GM23338 (cell line): ENCODE results near the gene FLRT2. TPM values are rescaled to one million over a fixed set of nuclear protein-coding genes. Genes with fewer than 3 reads are reported as not detected.

Experiments used
- ATAC-seq: fragments of 200-7000 bp; cut with Tn5 transposase; 3 replicates; pipeline ENCODE4 v1.9.1; 2020
- DNase-seq: peaks from one replicate; pipeline ENCODE4 v3.0.0-alpha.2; 2015; ENCODE audit warnings: low spot score
- H2AFZ ChIP-seq: fragments of 200-600 bp; sonication (generic); 2 replicates; pipeline ENCODE4 v1.8.0; 2016; ENCODE audit warnings: antibody characterized with exemption, mild to moderate bottlenecking, moderate library complexity
- H3F3A ChIP-seq: fragments of 200-600 bp; sonication (generic); replicated peaks from 2 replicates; pipeline ENCODE4 v1.8.0; 2017; ENCODE audit warnings: antibody characterized with exemption, mixed run types, low read depth
- H3K27ac ChIP-seq: fragments of 200-600 bp; sonication (generic); 2 replicates; pipeline ENCODE4 v1.6.1; 2016; ENCODE audit warnings: low read depth
- H3K27me3 ChIP-seq: fragments of 200-600 bp; sonication (generic); 2 replicates; pipeline ENCODE4 v1.8.0; 2016; ENCODE audit warnings: mild to moderate bottlenecking, mixed run types, moderate library complexity; ENCODE audit not compliant: insufficient read depth
- H3K36me3 ChIP-seq: fragments of 200-600 bp; sonication (generic); 2 replicates; pipeline ENCODE4 v1.8.0; 2016; ENCODE audit warnings: mild to moderate bottlenecking; ENCODE audit not compliant: insufficient read depth
- H3K4me1 ChIP-seq: fragments of 200-600 bp; sonication (generic); 2 replicates; pipeline ENCODE4 v1.8.0; 2016; ENCODE audit warnings: mild to moderate bottlenecking, moderate library complexity; ENCODE audit not compliant: insufficient read depth
- H3K4me2 ChIP-seq: fragments of 200-600 bp; sonication (generic); 2 replicates; pipeline ENCODE4 v1.7.1; 2017; ENCODE audit warnings: mixed run types
- H3K4me3 ChIP-seq: fragments of 200-600 bp; sonication (generic); 2 replicates; pipeline ENCODE4 v1.6.1; 2016; ENCODE audit warnings: mixed run types
- H3K79me2 ChIP-seq: fragments of 200-600 bp; sonication (generic); replicated peaks from 2 replicates; pipeline ENCODE4 v1.8.0; 2017; ENCODE audit warnings: mild to moderate bottlenecking; ENCODE audit not compliant: insufficient read depth
- H3K9me2 ChIP-seq: fragments of 200-600 bp; sonication (generic); 2 replicates; pipeline ENCODE4 v1.8.0; 2017; ENCODE audit not compliant: insufficient read depth
- H4K20me1 ChIP-seq: fragments of 200-600 bp; sonication (generic); replicated peaks from 2 replicates; pipeline ENCODE4 v1.8.0; 2017; ENCODE audit warnings: mild to moderate bottlenecking; ENCODE audit not compliant: insufficient read depth
- H3K27ac Mint-ChIP-seq: 2 replicates; pipeline ENCODE4 v1.8.0; 2020; ENCODE audit warnings: inconsistent platforms, mild to moderate bottlenecking, moderate library complexity, mixed read lengths
- H3K27me3 Mint-ChIP-seq: 3 replicates; pipeline ENCODE4 v1.8.0; 2022; ENCODE audit warnings: low read depth, mild to moderate bottlenecking, moderate library complexity, mixed read lengths, inconsistent platforms; ENCODE audit not compliant: insufficient read depth, poor library complexity
- H3K36me3 Mint-ChIP-seq: 3 replicates; pipeline ENCODE4 v1.8.0; 2021; ENCODE audit warnings: low read depth, mild to moderate bottlenecking, inconsistent platforms, moderate library complexity, mixed read lengths
- H3K4me1 Mint-ChIP-seq: 3 replicates; pipeline ENCODE4 v1.8.0; 2020; ENCODE audit warnings: mild to moderate bottlenecking, inconsistent platforms, mixed read lengths
- H3K4me3 Mint-ChIP-seq: 3 replicates; pipeline ENCODE4 v1.8.0; 2021; ENCODE audit warnings: moderate library complexity, mild to moderate bottlenecking, inconsistent platforms, mixed read lengths
- H3K9me3 Mint-ChIP-seq: 3 replicates; pipeline ENCODE4 v1.8.0; 2020; ENCODE audit warnings: moderate library complexity, mild to moderate bottlenecking, inconsistent platforms, mixed read lengths
- CREB1 ChIP-seq: fragments of 250-450 bp; sonication (Bioruptor Pico); IDR thresholded peaks from 2 replicates; pipeline ENCODE4 v1.5.0; 2020; ENCODE audit warnings: low read depth, mild to moderate bottlenecking, moderate library complexity
- EZH2 ChIP-seq: fragments of 200-600 bp; sonication (generic); IDR thresholded peaks from one replicate; pipeline ENCODE4 v1.8.0; 2017; ENCODE audit warnings: antibody characterized with exemption, mild to moderate bottlenecking, low read depth; ENCODE audit not compliant: unreplicated experiment
- JUNB ChIP-seq: IDR thresholded peaks from one replicate; pipeline ENCODE4 v1.6.1; 2016; ENCODE audit warnings: antibody characterized with exemption; ENCODE audit not compliant: unreplicated experiment
- POLR2AphosphoS5 ChIP-seq: IDR thresholded peaks from 2 replicates; pipeline ENCODE4 v1.6.1; 2016; ENCODE audit warnings: antibody characterized with exemption, low read depth
- STAT1 ChIP-seq: IDR thresholded peaks from one replicate; pipeline ENCODE4 v1.6.1; 2016; ENCODE audit warnings: antibody characterized with exemption; ENCODE audit not compliant: unreplicated experiment
- ZNF114 ChIP-seq: fragments of 250-450 bp; sonication (Bioruptor Pico); IDR thresholded peaks from 2 replicates; pipeline ENCODE4 v1.5.0; 2020; ENCODE audit warnings: mild to moderate bottlenecking, moderate library complexity
- ZNF331 ChIP-seq: fragments of 250-450 bp; sonication (Bioruptor Pico); IDR thresholded peaks from 2 replicates; pipeline ENCODE4 v1.5.0; 2020; ENCODE audit warnings: low read depth, mild to moderate bottlenecking, moderate library complexity
- polyA plus RNA-seq: library from polyadenylated mRNA; unstranded; fragments of >200 nt; fragmentation: Nextera tagmentation; extraction: Ambion mirVana; gene quantifications from 2 replicates; pipeline ENCODE4 v1.2.1, GENCODE V29; 2016
- total RNA-seq: library from RNA; depleted of rRNA; stranded (reverse); fragments of >200 nt; shearing (Covaris generic); gene quantifications from 2 replicates; pipeline ENCODE4 v1.2.3, GENCODE V29; 2014
- TF ChIP-seq, protein P1 (sequence below): fragments of 250-450 bp; sonication (Bioruptor Pico); IDR thresholded peaks from 2 replicates; pipeline ENCODE4 v1.5.0; 2020; ENCODE audit warnings: mild to moderate bottlenecking, moderate library complexity
- TF ChIP-seq, protein P2 (sequence below): IDR thresholded peaks from 2 replicates; pipeline ENCODE4 v1.6.1; 2016; ENCODE audit warnings: antibody characterized with exemption

Gene FLRT2
- total and polyA plus RNA-seq, 2 experiments from 2014 or later: 4.3 to 7.4 TPM

DNA sequence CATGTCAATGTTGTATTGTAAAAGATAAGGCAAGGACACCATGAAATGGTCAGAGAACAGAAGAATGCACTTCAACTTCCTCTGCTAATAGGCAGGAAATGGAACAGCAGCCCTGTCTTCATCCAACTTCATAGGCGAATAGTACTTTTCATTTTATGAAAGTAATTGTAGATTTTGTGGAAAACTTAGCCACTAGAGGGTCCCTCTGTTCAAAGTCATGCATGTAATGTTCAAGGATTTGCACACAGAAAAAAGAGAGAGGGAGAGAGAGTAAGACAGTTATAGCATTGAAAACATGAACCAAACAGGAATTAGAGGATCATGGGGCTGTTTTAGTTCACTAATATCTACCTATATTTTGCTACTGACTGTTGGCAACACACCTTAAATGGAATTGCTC is 172.2 kb downstream of the FLRT2 start:
- DNase-seq (no peak), ATAC-seq (no peak)
- Histone ChIP-seq H3K4me2 (no peak overlapping the region), H2AFZ (peak overlapping the region; percentile 29; the same call in 1 of the 2 replicates), H3K36me3 (no peaks in the 10 kb centered on the region), H3F3A (no peaks in the 10 kb centered on the region), H3K4me3 (no peak overlapping the region), H3K79me2 (no peaks in the 10 kb centered on the region), H3K27ac (no peak overlapping the region), H4K20me1 (no peaks in the 10 kb centered on the region), H3K27me3 (no peaks in the 10 kb centered on the region), H3K9me2 (no peaks in the 10 kb centered on the region), H3K4me1 (no peaks in the 10 kb centered on the region)
- TF ChIP-seq ZNF331 (CRISPR knock-in tag) (no peak), ZNF114 (CRISPR knock-in tag) (no peak)
- no peaks in the 10 kb centered on the region for H3K27me3 Mint-ChIP-seq
- H3K4me1 Mint-ChIP-seq: no peaks in the 10 kb centered on the region
- no peaks in the 10 kb centered on the region; the same call in 2 of the 3 replicates for H3K9me3 Mint-ChIP-seq
- no peaks in the 10 kb centered on the region for H3K36me3 Mint-ChIP-seq
- no peak overlapping the region for H3K4me3 Mint-ChIP-seq
- no peak overlapping the region for H3K27ac Mint-ChIP-seq

DNA sequence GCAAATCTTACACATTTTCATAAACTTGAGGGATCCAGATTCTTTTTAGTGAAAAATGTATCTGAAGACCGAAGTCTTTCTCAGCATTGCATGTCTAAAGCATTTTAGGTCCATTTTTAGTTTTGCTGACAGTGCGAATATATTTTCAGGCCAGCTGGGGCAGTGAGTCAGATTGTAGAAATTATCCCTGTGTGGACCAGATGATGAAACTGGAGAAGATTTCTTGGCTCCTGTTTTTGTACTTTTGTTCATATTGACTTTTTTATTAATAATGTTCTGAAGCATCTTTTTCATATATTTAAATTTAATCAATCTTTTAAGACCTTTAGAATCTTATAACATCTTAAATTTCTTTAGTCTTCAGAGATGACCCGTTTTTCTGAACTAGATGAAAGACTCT is 173.1 kb downstream of the FLRT2 start:
- H3K79me2 ChIP-seq: no peaks in the 10 kb centered on the region
- no peaks in the 10 kb centered on the region; the same call in 2 of the 3 replicates for H3K9me3 Mint-ChIP-seq
- no peak overlapping the region for H3K4me2 ChIP-seq
- no peaks in the 10 kb centered on the region for H3K36me3 Mint-ChIP-seq
- H3K4me3 Mint-ChIP-seq: no peak overlapping the region
- H3K27ac ChIP-seq: no peak overlapping the region
- H4K20me1 ChIP-seq: no peaks in the 10 kb centered on the region
- H3K27ac Mint-ChIP-seq: no peak overlapping the region
- no peaks in the 10 kb centered on the region for H3K9me2 ChIP-seq
- H3K27me3 ChIP-seq: no peaks in the 10 kb centered on the region
- no peak overlapping the region for H3K4me3 ChIP-seq
- no peaks in the 10 kb centered on the region for H3K36me3 ChIP-seq
- DNase-seq (no peak), ATAC-seq (no peak)
- H2AFZ ChIP-seq: no peak overlapping the region
- no peak for TF ChIP-seq ZNF114 (CRISPR knock-in tag)
- TF ChIP-seq, protein P1, sequence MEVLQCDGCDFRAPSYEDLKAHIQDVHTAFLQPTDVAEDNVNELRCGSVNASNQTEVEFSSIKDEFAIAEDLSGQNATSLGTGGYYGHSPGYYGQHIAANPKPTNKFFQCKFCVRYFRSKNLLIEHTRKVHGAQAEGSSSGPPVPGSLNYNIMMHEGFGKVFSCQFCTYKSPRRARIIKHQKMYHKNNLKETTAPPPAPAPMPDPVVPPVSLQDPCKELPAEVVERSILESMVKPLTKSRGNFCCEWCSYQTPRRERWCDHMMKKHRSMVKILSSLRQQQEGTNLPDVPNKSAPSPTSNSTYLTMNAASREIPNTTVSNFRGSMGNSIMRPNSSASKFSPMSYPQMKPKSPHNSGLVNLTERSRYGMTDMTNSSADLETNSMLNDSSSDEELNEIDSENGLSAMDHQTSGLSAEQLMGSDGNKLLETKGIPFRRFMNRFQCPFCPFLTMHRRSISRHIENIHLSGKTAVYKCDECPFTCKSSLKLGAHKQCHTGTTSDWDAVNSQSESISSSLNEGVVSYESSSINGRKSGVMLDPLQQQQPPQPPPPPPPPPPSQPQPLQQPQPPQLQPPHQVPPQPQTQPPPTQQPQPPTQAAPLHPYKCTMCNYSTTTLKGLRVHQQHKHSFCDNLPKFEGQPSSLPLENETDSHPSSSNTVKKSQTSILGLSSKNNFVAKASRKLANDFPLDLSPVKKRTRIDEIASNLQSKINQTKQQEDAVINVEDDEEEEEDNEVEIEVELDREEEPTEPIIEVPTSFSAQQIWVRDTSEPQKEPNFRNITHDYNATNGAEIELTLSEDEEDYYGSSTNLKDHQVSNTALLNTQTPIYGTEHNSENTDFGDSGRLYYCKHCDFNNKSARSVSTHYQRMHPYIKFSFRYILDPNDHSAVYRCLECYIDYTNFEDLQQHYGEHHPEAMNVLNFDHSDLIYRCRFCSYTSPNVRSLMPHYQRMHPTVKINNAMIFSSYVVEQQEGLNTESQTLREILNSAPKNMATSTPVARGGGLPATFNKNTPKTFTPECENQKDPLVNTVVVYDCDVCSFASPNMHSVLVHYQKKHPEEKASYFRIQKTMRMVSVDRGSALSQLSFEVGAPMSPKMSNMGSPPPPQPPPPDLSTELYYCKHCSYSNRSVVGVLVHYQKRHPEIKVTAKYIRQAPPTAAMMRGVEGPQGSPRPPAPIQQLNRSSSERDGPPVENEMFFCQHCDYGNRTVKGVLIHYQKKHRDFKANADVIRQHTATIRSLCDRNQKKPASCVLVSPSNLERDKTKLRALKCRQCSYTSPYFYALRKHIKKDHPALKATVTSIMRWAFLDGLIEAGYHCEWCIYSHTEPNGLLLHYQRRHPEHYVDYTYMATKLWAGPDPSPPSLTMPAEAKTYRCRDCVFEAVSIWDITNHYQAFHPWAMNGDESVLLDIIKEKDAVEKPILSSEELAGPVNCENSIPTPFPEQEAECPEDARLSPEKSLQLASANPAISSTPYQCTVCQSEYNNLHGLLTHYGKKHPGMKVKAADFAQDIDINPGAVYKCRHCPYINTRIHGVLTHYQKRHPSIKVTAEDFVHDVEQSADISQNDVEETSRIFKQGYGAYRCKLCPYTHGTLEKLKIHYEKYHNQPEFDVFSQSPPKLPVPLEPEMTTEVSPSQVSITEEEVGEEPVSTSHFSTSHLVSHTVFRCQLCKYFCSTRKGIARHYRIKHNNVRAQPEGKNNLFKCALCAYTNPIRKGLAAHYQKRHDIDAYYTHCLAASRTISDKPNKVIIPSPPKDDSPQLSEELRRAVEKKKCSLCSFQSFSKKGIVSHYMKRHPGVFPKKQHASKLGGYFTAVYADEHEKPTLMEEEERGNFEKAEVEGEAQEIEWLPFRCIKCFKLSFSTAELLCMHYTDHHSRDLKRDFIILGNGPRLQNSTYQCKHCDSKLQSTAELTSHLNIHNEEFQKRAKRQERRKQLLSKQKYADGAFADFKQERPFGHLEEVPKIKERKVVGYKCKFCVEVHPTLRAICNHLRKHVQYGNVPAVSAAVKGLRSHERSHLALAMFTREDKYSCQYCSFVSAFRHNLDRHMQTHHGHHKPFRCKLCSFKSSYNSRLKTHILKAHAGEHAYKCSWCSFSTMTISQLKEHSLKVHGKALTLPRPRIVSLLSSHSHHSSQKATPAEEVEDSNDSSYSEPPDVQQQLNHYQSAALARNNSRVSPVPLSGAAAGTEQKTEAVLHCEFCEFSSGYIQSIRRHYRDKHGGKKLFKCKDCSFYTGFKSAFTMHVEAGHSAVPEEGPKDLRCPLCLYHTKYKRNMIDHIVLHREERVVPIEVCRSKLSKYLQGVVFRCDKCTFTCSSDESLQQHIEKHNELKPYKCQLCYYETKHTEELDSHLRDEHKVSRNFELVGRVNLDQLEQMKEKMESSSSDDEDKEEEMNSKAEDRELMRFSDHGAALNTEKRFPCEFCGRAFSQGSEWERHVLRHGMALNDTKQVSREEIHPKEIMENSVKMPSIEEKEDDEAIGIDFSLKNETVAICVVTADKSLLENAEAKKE: no peak
- no peak for TF ChIP-seq POLR2AphosphoS5
- no peak for TF ChIP-seq ZNF331 (CRISPR knock-in tag)
- TF ChIP-seq STAT1: no peak
- no peak for TF ChIP-seq JUNB
- TF ChIP-seq, protein P2, sequence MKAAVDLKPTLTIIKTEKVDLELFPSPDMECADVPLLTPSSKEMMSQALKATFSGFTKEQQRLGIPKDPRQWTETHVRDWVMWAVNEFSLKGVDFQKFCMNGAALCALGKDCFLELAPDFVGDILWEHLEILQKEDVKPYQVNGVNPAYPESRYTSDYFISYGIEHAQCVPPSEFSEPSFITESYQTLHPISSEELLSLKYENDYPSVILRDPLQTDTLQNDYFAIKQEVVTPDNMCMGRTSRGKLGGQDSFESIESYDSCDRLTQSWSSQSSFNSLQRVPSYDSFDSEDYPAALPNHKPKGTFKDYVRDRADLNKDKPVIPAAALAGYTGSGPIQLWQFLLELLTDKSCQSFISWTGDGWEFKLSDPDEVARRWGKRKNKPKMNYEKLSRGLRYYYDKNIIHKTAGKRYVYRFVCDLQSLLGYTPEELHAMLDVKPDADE: no peak
- no peak for TF ChIP-seq EZH2
- no peak for TF ChIP-seq CREB1 (CRISPR knock-in tag)
- no peaks in the 10 kb centered on the region for H3K27me3 Mint-ChIP-seq
- no peaks in the 10 kb centered on the region for H3F3A ChIP-seq
- H3K4me1 Mint-ChIP-seq: no peaks in the 10 kb centered on the region
- H3K4me1 ChIP-seq: no peaks in the 10 kb centered on the region
